ENCODE measurements around the gene PPP1R3E.

PPP1R3E gene

DNA sequence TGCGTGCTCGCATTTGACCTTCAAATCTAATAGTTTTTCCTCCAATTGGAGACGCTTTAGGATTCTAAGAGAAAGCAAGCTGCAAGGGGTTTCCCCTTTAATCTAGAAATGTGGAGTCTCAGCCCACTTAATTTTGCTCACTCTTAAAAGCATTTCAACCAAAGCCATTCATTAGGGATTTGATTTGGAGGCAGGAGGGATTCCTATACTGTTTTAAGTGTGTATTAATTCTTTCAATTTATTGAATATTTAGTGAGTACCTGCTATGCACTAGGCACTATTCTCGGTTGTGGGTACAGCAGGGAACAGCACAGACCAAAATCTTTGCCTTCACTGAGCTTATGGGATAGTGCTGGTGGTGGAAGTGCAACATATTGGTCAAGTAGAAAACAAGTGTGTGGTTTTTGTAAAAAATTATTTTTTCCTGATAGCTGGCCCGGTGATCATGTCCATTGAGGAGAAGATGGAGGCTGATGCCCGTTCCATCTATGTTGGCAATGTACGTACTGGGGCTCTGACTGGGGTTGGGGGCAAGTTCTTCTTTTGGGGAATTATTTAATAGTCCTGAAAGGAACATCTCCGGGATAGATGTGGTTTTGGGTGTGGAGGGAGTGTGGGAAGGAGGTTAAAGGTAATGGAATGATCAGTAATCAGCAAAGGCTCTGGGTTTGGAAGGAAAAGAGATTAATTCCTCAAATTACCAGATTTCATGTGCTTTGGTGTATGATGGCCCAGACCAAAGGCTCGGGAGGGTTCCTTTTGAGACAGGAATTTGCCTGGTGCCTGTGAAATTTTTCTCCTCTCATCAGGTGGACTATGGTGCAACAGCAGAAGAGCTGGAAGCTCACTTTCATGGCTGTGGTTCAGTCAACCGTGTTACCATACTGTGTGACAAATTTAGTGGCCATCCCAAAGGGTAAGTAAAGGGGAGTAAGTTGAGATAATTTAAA lies 20.2 kb upstream of the PPP1R3E start:
- DNase-seq (ENCODE audit: low read depth): no peak

DNA sequence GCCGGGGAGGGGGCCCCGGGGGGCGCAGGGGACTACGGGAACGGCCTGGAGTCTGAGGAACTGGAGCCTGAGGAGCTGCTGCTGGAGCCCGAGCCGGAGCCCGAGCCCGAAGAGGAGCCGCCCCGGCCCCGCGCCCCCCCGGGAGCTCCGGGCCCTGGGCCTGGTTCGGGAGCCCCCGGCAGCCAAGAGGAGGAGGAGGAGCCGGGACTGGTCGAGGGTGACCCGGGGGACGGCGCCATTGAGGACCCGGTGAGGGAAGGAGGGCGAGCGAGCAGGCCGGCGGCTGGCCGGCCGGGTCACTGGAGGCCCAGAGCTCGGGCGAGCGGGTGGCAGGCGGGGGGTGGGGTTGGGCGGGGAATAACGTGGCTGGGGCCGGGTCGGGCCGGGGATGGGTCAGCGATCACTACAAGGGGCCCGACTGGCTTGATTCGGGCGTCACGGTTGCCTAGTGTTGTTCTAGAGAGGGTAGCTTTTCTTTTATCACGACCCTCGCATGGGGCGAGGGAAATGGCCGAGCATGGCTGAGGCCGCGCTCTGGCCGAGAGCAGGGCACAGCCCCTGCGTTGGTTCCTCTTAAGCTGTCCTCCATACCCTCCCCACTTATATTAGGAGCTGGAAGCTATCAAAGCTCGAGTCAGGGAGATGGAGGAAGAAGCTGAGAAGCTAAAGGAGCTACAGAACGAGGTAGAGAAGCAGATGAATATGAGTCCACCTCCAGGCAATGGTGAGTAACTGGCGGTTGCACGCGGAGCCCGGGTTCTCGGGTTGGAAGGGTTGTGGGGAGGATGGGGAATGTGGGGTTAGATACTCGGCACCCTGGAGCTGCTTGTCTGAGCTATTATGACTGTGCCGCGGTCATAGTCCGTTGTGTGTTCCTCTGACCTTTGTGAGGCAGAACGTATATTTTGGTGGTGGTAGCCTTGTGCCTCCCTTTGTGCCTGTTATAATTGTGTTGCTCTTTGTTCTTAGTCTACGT lies 19.2 kb upstream of the PPP1R3E start:
- DNase-seq (ENCODE audit: low read depth): peak; percentile 26

DNA sequence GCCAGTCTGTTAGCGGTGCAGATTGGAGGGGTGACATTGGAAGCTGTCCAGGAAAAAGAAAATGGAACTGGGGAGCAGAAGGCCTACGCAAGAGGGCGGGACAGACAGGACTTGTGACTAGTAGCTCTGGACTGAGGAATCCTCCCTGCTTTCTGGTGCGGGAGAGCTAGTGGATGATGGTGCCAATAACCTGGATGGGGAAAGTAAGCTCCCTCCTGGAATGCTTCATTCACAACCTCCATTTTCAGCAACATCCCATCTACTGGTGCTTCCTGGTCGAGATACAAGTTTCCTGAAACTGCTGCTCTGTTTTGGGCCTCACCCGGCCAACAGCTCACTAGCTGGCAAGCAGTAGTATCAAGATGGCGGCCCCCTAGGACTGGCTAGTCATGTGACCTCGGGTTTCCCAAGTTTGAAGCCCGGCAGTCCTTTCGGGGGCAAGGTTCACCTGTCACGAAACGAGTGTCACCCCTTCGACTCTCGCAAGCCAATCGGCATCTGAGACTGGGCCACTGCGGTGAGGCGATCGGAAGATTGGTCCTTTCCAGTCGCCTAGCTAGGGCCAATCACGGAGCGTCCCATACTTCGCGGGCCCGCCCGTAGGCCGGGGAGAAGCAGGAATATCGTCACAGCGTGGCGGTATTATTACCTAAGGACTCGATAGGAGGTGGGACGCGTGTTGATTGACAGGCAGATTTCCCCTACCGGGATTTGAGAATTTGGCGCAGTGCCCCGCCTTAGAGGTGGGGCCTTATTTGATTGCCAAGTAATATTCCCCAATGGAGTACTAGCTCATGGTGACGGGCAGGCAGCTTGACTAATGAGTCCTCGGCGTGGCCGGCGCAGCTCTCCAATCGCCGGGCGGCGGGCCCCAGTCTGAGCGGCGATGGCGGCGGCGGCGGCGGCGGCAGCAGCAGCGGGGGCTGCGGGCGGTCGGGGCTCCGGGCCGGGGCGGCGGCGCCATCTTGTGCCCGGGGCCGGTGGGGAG lies 18.2 kb upstream of the PPP1R3E start, which contains the start of gene PABPN1:
PABPN1 (plus strand) TSS at position 874 of the 988 bp plus-strand sequence; CDS start at position 887, 13 bp downstream.
- DNase-seq (ENCODE audit: low read depth): peak; percentile 93

DNA sequence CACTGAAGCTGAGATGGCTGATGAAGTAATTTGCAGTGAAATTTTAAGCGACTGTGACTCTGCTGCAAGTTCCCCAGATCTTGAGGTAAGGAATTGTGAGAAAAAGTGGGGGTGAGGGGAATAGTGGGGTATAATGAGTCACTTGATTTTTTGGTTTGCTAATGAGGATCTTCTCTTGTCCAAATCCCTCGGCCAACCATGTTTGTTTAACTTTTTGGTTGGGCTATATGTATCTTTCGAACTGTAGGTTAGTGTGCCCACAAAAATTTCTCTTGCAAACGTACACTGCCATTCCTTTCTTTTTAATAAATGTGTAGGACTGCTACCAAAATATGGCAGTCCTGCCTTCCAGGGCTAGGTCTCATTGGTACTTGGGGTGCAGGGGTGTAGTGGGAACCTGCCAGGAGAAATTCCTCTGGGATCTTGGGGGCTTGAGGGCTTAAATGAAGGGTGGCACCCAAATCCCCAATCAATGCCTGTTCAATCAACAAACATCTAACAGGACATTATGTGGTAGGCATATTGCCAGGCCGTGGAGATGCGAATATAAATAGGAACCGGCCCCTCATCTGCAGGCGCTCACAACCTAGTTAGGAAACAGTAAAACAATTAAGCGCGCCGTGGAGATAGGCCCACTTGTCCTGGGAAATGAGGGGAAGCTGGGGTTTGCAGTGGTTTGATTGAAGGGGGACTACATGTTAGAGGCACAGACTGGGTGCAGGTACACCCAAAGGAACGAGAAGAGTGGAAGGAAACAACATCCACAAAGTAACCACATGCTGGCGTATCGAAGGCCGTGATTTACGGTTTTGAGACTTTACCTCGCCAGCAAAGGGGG lies 17.3 kb upstream of the PPP1R3E start:
- no peak for DNase-seq (ENCODE audit: low read depth)

DNA sequence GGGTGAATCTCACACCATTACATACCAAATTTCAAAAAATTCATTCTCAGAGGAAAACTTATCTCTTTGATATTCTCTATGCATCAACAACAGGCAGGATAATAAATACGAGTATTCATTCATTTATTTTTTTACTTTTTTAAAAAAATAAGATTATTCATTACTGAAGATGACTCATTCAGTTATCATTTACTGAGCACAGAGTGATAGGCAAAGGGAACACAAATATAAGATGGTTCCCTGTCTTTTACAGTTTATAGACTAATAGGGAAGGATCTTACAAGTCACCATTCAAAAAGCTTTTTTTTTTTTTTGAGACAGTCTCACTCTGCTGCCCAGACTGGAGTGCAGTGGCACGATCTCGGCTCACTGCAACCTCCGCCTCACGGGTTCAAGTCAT lies 13.6 kb upstream of the PPP1R3E start:
- DNase-seq (ENCODE audit: low read depth): no peak

DNA sequence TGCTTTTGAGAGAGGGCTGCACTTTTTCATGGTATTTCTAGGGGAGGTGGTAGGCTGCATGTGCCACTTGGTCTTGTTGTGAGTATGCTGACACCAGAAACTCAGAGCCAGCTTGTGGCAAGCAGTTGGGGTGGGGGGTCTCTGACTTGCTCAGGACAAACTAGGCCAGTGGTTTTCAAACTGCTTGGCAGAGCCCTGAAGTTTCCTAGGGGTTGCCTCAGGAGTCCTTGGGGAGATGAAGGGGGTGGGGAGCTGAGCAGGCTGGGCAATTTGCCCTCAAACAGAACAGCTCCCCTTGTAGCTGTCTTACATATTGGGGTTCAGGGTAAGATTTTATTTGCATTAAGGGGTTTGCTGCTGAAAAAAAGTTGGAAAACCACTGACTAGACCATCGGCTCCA lies 7.9 kb upstream of the PPP1R3E start:
- DNase-seq (ENCODE audit: low read depth): no peak

DNA sequence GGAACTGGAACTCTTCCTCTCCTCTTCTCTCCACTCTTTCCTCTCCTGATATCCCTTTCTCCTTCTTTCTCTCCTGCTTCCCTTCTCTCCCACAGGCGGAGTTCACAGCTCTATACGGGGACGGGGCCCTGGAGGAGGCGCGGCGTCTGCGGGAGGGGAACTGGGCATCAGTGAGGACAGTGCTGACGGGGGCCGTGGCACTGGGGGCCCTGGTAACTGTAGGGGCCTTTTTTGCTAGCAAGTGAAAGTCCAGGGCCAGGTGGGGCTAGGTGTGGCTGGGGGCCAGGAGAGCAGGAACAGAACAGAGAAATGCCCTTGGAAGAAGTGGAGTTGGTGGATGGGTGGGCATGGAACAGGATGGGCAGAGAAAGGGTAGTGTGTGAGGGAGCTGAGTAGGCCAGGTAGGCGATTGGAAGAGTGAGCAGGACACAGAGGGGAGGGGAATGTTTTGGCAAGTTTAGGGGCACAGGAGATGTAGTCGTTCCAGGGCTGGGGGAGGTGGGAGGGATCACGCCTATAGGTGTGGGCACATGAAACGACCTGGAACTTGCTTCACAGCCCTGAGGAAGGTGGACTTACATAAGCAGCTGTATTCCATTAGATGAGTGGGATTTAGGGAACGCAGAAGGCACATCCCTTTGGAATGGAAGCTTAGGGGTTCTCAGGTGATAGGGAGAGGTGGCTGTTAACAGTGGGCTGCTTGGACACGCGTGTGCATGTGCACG lies 6.2 kb upstream of the PPP1R3E start:
- DNase-seq (ENCODE audit: low read depth): no peak

DNA sequence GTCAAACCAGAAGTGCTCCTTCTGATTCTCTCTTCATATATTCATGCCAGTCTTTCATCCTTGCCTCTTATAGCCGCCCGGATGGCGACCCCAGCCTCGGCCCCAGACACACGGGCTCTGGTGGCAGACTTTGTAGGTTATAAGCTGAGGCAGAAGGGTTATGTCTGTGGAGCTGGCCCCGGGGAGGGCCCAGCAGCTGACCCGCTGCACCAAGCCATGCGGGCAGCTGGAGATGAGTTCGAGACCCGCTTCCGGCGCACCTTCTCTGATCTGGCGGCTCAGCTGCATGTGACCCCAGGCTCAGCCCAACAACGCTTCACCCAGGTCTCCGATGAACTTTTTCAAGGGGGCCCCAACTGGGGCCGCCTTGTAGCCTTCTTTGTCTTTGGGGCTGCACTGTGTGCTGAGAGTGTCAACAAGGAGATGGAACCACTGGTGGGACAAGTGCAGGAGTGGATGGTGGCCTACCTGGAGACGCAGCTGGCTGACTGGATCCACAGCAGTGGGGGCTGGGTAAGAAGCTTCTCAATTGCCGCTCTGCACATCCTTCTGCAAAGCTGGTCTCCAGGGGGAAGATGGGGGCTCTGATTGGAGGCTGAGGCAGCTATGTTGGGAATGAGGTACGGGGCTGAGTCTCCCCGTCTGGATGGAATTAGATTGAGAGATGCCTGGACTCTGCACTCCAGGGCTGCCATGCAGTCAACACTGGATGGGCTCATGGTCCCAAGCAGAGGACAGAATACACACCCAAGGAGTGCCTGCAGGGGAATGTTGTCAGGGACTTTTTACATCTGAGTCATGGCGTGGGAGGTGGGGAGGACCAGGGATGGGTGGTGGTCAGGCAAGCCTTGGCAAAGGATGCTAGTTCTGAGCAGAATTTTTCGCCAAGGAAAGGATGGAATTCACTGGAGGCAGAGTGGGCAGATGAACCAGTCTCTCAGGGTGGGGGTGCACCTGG lies 5.3 kb upstream of the PPP1R3E start:
- DNase-seq (ENCODE audit: low read depth): no peak

DNA sequence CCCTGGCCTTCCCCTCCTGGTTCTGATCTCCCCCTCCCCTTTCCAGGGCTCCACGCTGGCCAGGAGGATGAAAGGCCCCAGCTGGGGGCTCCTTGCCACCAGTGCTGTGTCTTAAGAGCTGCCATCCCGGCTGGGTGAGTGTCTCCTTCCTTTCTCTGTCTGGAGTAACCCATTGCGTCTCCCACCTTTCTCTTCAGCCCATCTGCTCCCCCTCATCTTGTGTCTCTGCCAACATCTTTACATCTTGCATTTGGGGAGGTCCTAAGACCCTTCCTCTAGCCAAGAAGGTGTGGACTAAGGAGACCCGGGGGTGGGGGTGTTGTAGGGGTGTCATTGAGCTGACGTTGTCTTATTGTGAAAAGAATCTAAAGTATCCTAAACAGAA lies 4.5 kb upstream of the PPP1R3E start:
- no peak for DNase-seq (ENCODE audit: low read depth)

DNA sequence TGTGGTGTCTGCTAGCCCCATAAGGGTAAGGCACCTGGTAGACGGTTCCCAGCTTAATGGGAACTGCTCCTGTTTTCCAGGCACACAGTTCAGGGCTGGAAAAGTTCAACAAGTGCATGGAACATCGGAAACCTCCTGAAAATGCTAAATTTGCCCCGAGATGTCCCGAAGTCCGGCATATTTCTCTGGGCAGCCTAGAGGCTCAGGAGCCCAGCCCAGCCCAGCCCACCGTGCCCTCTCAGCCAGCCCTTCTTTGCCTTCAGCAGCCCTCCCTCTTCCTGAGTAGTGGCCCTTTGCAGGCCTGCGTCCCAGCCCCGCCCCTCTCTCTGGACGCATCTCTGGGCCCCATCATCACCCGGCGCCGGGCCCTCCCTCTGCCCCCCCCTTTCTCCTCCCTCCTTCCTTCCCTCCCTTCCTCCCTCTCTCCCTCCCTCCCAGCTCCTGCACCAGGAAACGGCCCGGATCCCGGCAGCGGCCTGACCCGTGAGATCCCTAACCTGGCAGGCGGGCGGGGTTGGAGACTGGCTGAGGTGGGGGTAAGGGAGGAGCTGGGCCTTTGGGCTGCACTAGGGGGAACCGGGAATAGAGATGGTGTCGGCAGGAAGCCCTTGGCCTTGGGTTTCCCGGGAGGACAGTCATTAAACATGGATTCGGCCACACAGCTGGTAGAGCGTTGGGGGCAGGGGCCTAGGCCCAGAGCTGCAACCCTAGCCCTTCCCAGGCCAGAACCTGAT lies 3.9 kb upstream of the PPP1R3E start, which contains the start of gene BCL2L2:
BCL2L2 (plus strand) TSS at position 422 of the 734 bp plus-strand sequence. CDS start 935 bp downstream, outside the sequence.
- DNase-seq (ENCODE audit: low read depth): no peak

DNA sequence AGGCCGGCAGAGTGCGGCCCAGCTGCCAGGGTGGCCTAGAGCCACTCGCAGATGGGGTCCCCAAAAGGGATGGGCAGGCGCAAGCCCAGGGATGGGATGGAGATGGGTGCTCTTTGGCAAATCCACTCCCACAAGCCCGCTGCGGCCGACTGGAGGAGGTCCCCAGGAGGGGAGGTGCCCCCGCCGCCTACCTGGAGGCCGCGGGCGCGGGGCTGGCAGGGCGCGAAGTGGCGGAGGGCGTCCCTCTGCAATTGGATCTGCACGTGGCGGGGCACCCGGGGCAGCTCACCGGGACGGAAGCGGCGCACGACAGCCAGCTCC lies 730 bp downstream of the PPP1R3E start:
- no peak for DNase-seq (ENCODE audit: low read depth)

DNA sequence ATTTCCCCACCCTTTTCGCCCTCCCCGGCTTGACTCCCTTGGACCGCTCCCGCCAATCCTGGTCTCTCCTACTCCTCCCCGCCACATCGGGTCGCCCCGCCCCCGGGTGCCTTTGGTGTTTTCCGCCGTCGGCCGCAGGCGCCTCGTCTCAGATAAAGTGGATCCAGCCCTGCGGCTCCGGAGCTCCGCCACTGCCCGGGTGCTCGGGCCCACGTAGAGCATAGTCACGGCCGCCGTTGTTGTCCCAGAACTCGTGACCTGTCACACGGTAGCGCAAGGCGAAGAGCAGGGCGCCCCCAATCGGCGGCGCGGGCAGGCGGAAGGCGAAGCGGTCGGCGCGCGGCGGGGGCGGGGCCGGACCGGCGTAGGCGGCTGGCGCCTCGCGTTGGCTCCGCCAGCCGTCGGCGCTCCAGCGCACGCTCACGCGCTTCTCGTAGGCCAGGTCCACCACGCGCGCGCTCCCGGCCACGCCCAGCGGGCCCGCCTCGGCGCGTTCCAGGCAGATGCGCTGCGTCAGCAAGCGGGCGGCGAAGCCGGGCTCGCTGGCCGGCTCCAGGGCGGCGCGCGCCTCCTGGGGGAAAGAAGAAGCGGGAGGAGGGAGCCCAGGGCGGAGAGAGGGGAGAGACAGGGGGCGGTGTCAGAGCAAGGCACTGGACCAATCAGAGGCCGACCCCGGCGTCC lies 1.2 kb downstream of the PPP1R3E start:
- DNase-seq (ENCODE audit: low read depth): peak; percentile 96

DNA sequence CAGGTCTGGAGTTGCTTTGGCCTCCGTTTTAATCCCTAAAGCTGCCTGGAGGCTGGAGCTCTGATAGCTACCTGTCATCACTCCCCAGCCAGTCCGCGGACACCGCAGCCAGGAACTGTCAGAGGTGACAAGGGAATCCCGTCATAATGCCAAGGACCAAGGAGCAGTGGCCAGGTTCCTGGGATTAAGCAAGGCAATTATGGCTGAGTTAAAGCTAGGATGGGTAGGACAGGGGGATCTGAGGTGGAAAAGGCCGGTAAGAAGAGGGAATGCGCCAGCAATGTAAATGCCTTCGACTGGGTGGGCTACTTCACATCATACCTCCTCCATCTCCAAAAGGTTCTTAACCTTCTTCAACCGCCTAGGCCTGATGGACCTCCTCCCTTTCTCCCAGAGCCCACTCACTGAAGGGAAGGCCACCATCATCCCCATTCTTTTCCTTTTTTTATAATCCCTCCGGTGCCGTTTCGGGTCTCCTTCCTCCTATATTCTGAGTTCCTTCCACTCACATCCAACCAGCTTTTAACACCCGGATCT lies 1.9 kb downstream of the PPP1R3E start:
- no peak for DNase-seq (ENCODE audit: low read depth)

DNA sequence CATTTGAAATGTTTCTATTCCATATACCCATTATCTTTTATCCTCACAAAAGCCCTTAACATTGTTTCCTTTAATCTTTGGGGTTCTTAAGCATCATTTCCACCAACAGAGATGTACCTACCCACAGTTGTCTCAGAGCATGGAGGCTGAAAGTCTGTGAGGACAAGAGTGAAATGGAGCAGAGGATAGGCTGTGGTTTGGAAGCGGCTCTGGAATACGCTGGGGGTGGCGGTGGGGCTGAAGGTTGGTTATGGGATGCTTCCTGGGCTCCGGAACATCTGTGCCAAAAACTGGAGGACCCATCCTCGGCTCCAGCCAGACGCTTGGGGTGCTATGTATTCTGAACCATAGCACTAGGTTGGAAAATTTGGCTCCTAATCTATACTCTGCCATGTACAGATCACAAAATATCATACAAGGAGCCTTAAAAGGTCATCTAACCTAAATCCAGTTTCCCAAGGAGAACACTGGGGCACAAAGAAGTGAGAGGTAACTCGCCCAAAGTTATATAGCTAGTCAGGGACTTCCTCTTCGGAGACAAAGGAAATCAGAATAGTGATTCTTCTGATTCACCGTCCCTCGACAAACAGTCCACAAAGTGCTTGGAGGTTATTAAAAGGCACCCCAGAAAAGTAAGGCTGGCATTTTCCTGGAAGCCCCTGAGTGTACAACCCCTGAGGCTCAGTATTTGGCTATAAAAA lies 2.5 kb downstream of the PPP1R3E start:
- no peak for DNase-seq (ENCODE audit: low read depth)

DNA sequence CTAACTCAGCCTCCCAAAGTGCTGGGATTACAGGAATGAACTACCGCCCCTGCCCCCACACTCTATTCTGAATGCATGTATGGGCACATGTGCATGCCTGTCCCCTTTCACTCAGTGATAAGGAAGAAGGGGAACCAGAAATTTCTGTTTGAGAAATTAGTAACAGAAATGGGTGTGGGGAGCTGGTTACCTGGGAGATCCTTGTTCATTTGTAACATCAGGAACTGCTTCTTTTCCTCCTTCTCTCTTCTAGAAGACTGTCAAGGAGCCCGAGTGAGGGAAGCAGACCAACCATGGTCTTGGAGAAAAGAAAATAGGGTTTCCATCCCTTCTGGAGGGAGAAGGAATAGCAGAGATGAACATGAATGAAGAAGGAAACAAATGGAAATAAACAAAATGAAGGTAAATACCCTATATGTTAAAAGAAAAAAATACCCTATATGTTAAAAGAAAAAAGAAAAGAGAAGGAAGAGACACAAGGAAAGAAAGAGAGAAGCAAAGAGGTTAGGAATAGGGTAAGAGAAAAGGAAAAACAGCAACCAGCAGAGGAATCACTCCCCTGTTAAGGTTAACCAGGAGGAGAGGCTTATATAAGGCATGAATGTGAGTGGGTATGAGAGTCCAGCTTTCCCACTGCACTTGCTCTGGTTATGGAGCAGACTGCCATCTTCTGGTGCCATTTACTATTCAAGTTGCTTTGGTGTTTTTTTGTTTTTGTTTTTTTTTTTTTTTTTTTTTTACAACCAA lies 3.3 kb downstream of the PPP1R3E start:
- no peak for DNase-seq (ENCODE audit: low read depth)
